ENCODE results near the gene ZMAT1. TPM values are rescaled to one million over a fixed set of nuclear protein-coding genes. Genes with fewer than 3 reads are reported as not detected.

ZMAT1 gene
- total RNA-seq, 2 experiments from 2014 or later, result not detected

GRCh38 chrX:101958139-101958538 is 26.3 kb upstream of the ZMAT1 start:
- no peak for DNase-seq (ENCODE audit: low spot score)
- no peak overlapping the region for H3K4me3 ChIP-seq (ENCODE audit: low read depth, low read length, poor library complexity, severe bottlenecking)
- CTCF ChIA-PET (ENCODE audit: unreplicated experiment), result no interaction called here
- H4K20me1 ChIP-seq (ENCODE audit: insufficient read depth, low read length), result no peaks in the 10 kb centered on the region
- H3K4me1 ChIP-seq (ENCODE audit: insufficient read depth, low read length, poor library complexity, severe bottlenecking), result no peaks in the 10 kb centered on the region
- TF ChIP-seq EZH2phosphoT487 (IDR thresholded peaks at IDR 0.05; ENCODE audit: borderline replicate concordance, low read depth, low read length), result no peak
- TF ChIP-seq CTCF (conservative IDR thresholded peaks at IDR 0.05; ENCODE audit: low read length), result no peak
- no peak overlapping the region for H3K4me2 ChIP-seq (ENCODE audit: low read length)
- no peaks in the 10 kb centered on the region for H3K9me2 ChIP-seq (ENCODE audit: insufficient read depth, low read length)
- no peak overlapping the region for H3K27ac ChIP-seq (ENCODE audit: low read depth, low read length, poor library complexity, severe bottlenecking)
- no peaks in the 10 kb centered on the region for H3K79me2 ChIP-seq (ENCODE audit: insufficient read depth, low read depth, low read length)
- BruUV-seq (replicated peaks), result no TSS peak
- no peak overlapping the region for H2AFZ ChIP-seq (ENCODE audit: low read length)
- intact Hi-C loops (cut with micrococcal nuclease; ENCODE audit: unreplicated experiment), result no loop called here
- no peaks in the 10 kb centered on the region for H3K9me3 ChIP-seq (ENCODE audit: low read length)
- POLR2A ChIA-PET, result no interaction called here
- H3K36me3 ChIP-seq (ENCODE audit: insufficient read depth, low read length), result no peaks in the 10 kb centered on the region

DNA sequence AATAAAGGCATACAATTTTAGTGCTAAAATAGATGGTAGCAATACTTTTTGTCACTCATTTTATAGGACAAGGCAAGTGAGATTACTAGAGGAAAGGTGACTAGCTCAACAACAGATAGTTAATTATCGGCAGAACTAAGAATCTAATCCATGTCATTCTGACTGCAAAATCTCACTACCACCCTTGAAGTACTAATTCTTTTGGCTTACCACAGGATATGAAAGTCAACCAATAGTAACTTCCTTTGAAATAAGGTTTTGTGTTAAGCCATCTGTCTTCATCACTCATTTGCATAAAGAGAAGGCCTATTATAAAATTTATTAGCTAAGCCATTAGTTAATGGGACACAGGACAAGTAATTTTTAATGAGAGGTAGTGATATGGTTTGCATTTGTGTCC is 25.3 kb upstream of the ZMAT1 start:
- BruUV-seq (replicated peaks), result no TSS peak
- intact Hi-C loops (cut with micrococcal nuclease; ENCODE audit: unreplicated experiment), result no loop called here
- TF ChIP-seq EZH2phosphoT487 (IDR thresholded peaks at IDR 0.05; ENCODE audit: borderline replicate concordance, low read depth, low read length) (no peak), CTCF (conservative IDR thresholded peaks at IDR 0.05; ENCODE audit: low read length) (no peak)

GRCh38 chrX:101956556-101956955 is 24.7 kb upstream of the ZMAT1 start:
- no peak for DNase-seq (ENCODE audit: low spot score)
- Histone ChIP-seq H4K20me1 (ENCODE audit: insufficient read depth, low read length) (no peaks in the 10 kb centered on the region), H3K79me2 (ENCODE audit: insufficient read depth, low read depth, low read length) (no peaks in the 10 kb centered on the region), H2AFZ (ENCODE audit: low read length) (no peak overlapping the region), H3K27ac (ENCODE audit: low read depth, low read length, poor library complexity, severe bottlenecking) (no peak overlapping the region), H3K9me2 (ENCODE audit: insufficient read depth, low read length) (no peaks in the 10 kb centered on the region), H3K36me3 (ENCODE audit: insufficient read depth, low read length) (no peaks in the 10 kb centered on the region), H3K4me1 (ENCODE audit: insufficient read depth, low read length, poor library complexity, severe bottlenecking) (no peaks in the 10 kb centered on the region), H3K4me3 (ENCODE audit: low read depth, low read length, poor library complexity, severe bottlenecking) (no peak overlapping the region), H3K9me3 (ENCODE audit: low read length) (no peaks in the 10 kb centered on the region), H3K4me2 (ENCODE audit: low read length) (no peak overlapping the region)
- CTCF ChIA-PET (ENCODE audit: unreplicated experiment), result no interaction called here
- BruUV-seq (replicated peaks), result no TSS peak
- TF ChIP-seq CTCF (conservative IDR thresholded peaks at IDR 0.05; ENCODE audit: low read length) (no peak), EZH2phosphoT487 (IDR thresholded peaks at IDR 0.05; ENCODE audit: borderline replicate concordance, low read depth, low read length) (no peak)
- intact Hi-C loops (cut with micrococcal nuclease; ENCODE audit: unreplicated experiment), result no loop called here
- POLR2A ChIA-PET, result no interaction called here

More for the DNA sequence above, 25.3 kb upstream of the ZMAT1 start:
- ChIA-PET POLR2A (no interaction called here), CTCF (ENCODE audit: unreplicated experiment) (no interaction called here)
- Histone ChIP-seq H3K36me3 (ENCODE audit: insufficient read depth, low read length) (no peaks in the 10 kb centered on the region), H3K4me2 (ENCODE audit: low read length) (no peak overlapping the region), H3K79me2 (ENCODE audit: insufficient read depth, low read depth, low read length) (no peaks in the 10 kb centered on the region), H3K9me3 (ENCODE audit: low read length) (no peaks in the 10 kb centered on the region), H3K27ac (ENCODE audit: low read depth, low read length, poor library complexity, severe bottlenecking) (no peak overlapping the region), H3K4me3 (ENCODE audit: low read depth, low read length, poor library complexity, severe bottlenecking) (no peak overlapping the region), H4K20me1 (ENCODE audit: insufficient read depth, low read length) (no peaks in the 10 kb centered on the region), H3K9me2 (ENCODE audit: insufficient read depth, low read length) (no peaks in the 10 kb centered on the region), H2AFZ (ENCODE audit: low read length) (no peak overlapping the region), H3K4me1 (ENCODE audit: insufficient read depth, low read length, poor library complexity, severe bottlenecking) (no peaks in the 10 kb centered on the region)
- no peak for DNase-seq (ENCODE audit: low spot score)

All from OCI-LY7 (cell line).